SIG-M5 treated with dmso at 0.1 percent for 504 hours (cell line): ENCODE data around the gene CCDC74B.
"Not testable (repeated sequence)": the region's sequence is repeated elsewhere in the genome, so short reads cannot be mapped to it uniquely, and the experiment has no call there.

Experiments
- DNase-seq: peaks from one replicate; lab custom pipeline; 2025; ENCODE audit not compliant: unreplicated experiment; lab: John Stamatoyannopoulos, UW

The CCDC74B gene

GRCh38 chr2:130145006-130145414, at the start of gene CCDC74B:
CCDC74B (minus strand) TSS chr2:130145112; CDS start chr2:130144996, 116 bp downstream.
- DNase-seq = not testable (repeated sequence)

- DNase-seq = not testable (repeated sequence)
Measured at GRCh38 chr2:130193824-130194223, 48.9 kb upstream of the CCDC74B start.

GRCh38 chr2:130192451-130192850, 47.5 kb upstream of the CCDC74B start:
- not testable (repeated sequence) for DNase-seq

GRCh38 chr2:130191319-130191718, 46.4 kb upstream of the CCDC74B start:
- DNase-seq = not testable (repeated sequence)

- DNase-seq = no peak
Measured at GRCh38 chr2:130190237-130190636, 45.3 kb upstream of the CCDC74B start.

GRCh38 chr2:130188958-130189357, 44.0 kb upstream of the CCDC74B start:
- not testable (repeated sequence) for DNase-seq

- DNase-seq = not testable (repeated sequence)
Measured at GRCh38 chr2:130187859-130188792, 43.2 kb upstream of the CCDC74B start.

GRCh38 chr2:130187268-130187667, 42.4 kb upstream of the CCDC74B start:
- no peak for DNase-seq

- DNase-seq = no peak
Measured at GRCh38 chr2:130186391-130186790, 41.5 kb upstream of the CCDC74B start.

GRCh38 chr2:130185896-130186295, 41.0 kb upstream of the CCDC74B start:
- DNase-seq = no peak

GRCh38 chr2:130185436-130185835, 40.5 kb upstream of the CCDC74B start:
- no peak for DNase-seq

GRCh38 chr2:130183512-130184373, 38.8 kb upstream of the CCDC74B start:
- no peak for DNase-seq

- DNase-seq = not testable (repeated sequence)
Measured at GRCh38 chr2:130182826-130183511, 38.1 kb upstream of the CCDC74B start.

GRCh38 chr2:130181880-130182682, 37.2 kb upstream of the CCDC74B start, which contains the start of gene MZT2B:
MZT2B (plus strand) TSS chr2:130182262; CDS start chr2:130182283, 21 bp downstream.
- peak; percentile 82 for DNase-seq

- DNase-seq = peak; percentile 89
Measured at GRCh38 chr2:130181325-130181879, 36.5 kb upstream of the CCDC74B start, which contains the start of gene SMPD4. SMPD4 (minus strand) TSS chr2:130181602; CDS start chr2:130176592, 5,010 bp downstream.

- not testable (repeated sequence) for DNase-seq
Measured at GRCh38 chr2:130180404-130181324, 35.8 kb upstream of the CCDC74B start.

- DNase-seq = not testable (repeated sequence)
Measured at GRCh38 chr2:130174866-130175265, 30.0 kb upstream of the CCDC74B start.

GRCh38 chr2:130169896-130170295, 25.0 kb upstream of the CCDC74B start:
- no peak for DNase-seq
